Astrocyte (in vitro differentiated cells and primary cell): ENCODE measurements around the gene SPATA13.

Experiments
- EZH2 ChIP-seq: IDR thresholded peaks from 2 replicates; pipeline ENCODE4 v1.6.1; 2012; ENCODE audit warnings: mild to moderate bottlenecking, low read length, inconsistent platforms; ENCODE audit not compliant: insufficient read depth
- TF ChIP-seq, protein P1 (sequence below): IDR thresholded peaks from 2 replicates; pipeline ENCODE4 v1.5.1; 2011; ENCODE audit warnings: low read depth, mild to moderate bottlenecking, inconsistent platforms, low read length, moderate library complexity; ENCODE audit not compliant: insufficient read depth

DNA sequence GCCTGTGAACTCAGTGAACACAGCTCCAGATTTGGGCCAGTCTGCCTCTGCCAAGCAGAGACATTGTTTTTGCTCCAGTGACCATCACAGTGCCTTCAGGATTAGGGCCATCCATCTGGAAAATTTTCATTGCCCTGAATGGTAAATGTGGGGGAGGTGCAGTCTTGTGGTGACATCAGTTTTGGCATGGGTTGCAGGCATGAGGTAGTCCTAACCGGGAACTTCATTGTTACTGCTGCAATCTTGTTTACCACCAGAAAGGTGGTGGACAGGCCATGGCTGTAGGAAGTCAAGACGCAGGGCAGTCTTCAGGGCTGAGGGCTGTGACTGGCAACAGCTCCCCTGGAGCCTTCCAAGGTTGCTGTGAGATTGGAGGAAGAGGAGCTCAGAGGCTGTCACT lies 55.2 kb downstream of the SPATA13 start:
- TF ChIP-seq, protein P1, sequence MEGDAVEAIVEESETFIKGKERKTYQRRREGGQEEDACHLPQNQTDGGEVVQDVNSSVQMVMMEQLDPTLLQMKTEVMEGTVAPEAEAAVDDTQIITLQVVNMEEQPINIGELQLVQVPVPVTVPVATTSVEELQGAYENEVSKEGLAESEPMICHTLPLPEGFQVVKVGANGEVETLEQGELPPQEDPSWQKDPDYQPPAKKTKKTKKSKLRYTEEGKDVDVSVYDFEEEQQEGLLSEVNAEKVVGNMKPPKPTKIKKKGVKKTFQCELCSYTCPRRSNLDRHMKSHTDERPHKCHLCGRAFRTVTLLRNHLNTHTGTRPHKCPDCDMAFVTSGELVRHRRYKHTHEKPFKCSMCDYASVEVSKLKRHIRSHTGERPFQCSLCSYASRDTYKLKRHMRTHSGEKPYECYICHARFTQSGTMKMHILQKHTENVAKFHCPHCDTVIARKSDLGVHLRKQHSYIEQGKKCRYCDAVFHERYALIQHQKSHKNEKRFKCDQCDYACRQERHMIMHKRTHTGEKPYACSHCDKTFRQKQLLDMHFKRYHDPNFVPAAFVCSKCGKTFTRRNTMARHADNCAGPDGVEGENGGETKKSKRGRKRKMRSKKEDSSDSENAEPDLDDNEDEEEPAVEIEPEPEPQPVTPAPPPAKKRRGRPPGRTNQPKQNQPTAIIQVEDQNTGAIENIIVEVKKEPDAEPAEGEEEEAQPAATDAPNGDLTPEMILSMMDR: no peak
- TF ChIP-seq EZH2: no peak
